ENCODE data around the gene CPAMD8. TPM values are rescaled to one million over a fixed set of nuclear protein-coding genes. Genes with fewer than 3 reads are reported as not detected.

CPAMD8 gene
- total RNA-seq, 6 experiments from 2014 or later, result 0.11 to 0.20 (median 0.14) TPM; not detected in 1

DNA sequence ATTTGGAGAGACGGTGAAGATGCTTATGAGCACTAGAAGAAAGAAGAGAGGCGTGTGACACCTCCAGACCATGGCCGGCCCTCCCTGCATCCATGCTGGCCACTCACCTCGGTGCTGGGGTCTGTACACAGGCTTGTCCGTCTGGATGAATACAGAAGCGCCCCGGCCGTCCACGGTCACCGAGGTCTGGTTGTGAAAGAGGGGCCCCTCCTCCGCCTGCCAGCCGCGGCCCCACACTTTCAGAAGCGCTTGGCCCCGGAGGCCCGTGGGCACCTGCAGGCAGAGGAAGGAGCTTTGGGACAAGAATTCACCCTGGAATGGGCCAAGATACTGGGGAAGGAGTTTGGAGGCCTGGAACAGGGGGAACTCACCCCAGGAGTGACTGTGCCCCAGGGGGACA lies 15.1 kb downstream of the CPAMD8 start:
- Mint-ChIP-seq H3K36me3 (ENCODE audit: low read depth) (peaks cover 5% of the 10 kb centered on the region; the same call in 1 of the 2 replicates), H3K9me3 (peaks cover 5% of the 10 kb centered on the region), H3K27me3 (ENCODE audit: insufficient read depth) (peaks cover 24% of the 10 kb centered on the region), H3K4me1 (ENCODE audit: low read depth) (peaks cover 6% of the 10 kb centered on the region; the same call in 1 of the 2 replicates), H3K4me3 (no peak overlapping the region), H3K27ac (no peak overlapping the region)
- no peak for DNase-seq
- TF ChIP-seq, protein P1, sequence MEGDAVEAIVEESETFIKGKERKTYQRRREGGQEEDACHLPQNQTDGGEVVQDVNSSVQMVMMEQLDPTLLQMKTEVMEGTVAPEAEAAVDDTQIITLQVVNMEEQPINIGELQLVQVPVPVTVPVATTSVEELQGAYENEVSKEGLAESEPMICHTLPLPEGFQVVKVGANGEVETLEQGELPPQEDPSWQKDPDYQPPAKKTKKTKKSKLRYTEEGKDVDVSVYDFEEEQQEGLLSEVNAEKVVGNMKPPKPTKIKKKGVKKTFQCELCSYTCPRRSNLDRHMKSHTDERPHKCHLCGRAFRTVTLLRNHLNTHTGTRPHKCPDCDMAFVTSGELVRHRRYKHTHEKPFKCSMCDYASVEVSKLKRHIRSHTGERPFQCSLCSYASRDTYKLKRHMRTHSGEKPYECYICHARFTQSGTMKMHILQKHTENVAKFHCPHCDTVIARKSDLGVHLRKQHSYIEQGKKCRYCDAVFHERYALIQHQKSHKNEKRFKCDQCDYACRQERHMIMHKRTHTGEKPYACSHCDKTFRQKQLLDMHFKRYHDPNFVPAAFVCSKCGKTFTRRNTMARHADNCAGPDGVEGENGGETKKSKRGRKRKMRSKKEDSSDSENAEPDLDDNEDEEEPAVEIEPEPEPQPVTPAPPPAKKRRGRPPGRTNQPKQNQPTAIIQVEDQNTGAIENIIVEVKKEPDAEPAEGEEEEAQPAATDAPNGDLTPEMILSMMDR (IDR thresholded peaks at IDR 0.05), result no peak

DNA sequence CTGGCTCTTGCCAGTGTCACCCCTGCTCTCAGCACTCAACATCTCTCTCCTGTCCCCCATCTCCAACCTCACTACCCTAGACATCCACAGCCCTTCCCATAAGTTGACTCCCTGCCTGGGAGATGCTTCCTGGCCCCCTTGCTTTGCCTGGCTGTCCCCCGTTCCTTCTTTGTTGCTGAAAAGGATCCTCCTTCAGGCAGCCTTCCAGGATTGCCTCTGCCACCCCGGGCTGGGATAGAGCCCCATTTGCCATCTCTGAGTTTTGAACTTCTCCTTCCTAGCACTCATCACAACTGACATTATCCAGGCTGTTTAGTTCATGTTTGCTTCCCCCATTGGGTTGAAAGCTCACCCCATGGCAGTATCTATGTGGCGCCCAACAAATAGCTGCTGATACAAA lies 20.0 kb downstream of the CPAMD8 start:
- Mint-ChIP-seq H3K9me3 (no peaks in the 10 kb centered on the region), H3K36me3 (ENCODE audit: low read depth) (no peaks in the 10 kb centered on the region), H3K4me3 (no peak overlapping the region), H3K27ac (no peak overlapping the region), H3K4me1 (ENCODE audit: low read depth) (no peaks in the 10 kb centered on the region), H3K27me3 (ENCODE audit: insufficient read depth) (peaks cover 29% of the 10 kb centered on the region)
- no peak for DNase-seq
- TF ChIP-seq, protein P1 (IDR thresholded peaks at IDR 0.05), result no peak

DNA sequence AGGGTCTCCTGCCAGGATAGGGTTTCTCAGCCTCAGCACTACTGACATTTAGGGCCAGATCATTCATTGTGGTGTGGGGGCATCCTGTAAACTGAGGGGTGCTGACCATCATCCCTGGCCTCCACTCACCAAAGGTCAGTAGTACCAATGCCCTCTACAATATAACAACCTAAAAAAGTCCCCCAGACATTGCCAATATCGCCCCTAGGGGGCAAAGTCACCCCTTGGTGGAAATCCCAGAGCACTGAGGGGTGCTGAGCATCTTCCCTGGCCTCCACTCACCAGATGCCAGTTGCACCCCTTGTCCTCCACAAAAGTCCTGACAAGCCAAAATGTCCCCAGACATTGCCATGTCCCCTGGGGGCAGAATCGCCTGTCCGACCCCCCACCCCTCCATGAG lies 21.6 kb downstream of the CPAMD8 start:
- peaks cover 22% of the 10 kb centered on the region for H3K27me3 Mint-ChIP-seq (ENCODE audit: insufficient read depth)
- no peak for DNase-seq
- TF ChIP-seq, protein P1 (IDR thresholded peaks at IDR 0.05), result peak; percentile 36
- H3K36me3 Mint-ChIP-seq (ENCODE audit: low read depth), result no peaks in the 10 kb centered on the region
- no peaks in the 10 kb centered on the region for H3K9me3 Mint-ChIP-seq
- no peak overlapping the region for H3K4me3 Mint-ChIP-seq
- H3K27ac Mint-ChIP-seq, result no peak overlapping the region
- no peaks in the 10 kb centered on the region for H3K4me1 Mint-ChIP-seq (ENCODE audit: low read depth)

DNA sequence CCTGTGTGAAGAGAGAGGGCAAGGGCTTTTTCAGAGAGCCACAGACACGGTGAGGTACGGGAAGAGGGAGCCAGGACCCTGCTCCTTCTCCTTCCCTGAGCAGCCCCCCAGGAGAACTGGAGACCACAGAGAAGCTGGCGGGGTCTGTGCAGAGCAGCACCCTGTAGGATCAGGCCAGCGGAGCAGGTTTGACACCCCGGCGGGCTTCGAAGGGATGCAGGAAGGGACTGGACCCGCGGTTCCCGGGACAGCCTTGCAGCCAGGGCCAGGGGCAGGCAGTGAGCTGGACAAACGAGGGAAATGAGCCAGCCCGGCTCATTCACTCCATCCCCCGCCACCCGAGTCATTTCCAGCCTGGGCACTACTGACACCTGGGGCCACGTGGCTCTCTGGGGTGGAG lies 22.2 kb downstream of the CPAMD8 start:
- no peaks in the 10 kb centered on the region for H3K9me3 Mint-ChIP-seq
- no peak overlapping the region for H3K27ac Mint-ChIP-seq
- H3K36me3 Mint-ChIP-seq (ENCODE audit: low read depth), result no peaks in the 10 kb centered on the region
- no peak overlapping the region for H3K4me3 Mint-ChIP-seq
- peaks cover 20% of the 10 kb centered on the region for H3K27me3 Mint-ChIP-seq (ENCODE audit: insufficient read depth)
- no peak for DNase-seq
- TF ChIP-seq, protein P1 (IDR thresholded peaks at IDR 0.05), result no peak
- H3K4me1 Mint-ChIP-seq (ENCODE audit: low read depth), result no peaks in the 10 kb centered on the region

DNA sequence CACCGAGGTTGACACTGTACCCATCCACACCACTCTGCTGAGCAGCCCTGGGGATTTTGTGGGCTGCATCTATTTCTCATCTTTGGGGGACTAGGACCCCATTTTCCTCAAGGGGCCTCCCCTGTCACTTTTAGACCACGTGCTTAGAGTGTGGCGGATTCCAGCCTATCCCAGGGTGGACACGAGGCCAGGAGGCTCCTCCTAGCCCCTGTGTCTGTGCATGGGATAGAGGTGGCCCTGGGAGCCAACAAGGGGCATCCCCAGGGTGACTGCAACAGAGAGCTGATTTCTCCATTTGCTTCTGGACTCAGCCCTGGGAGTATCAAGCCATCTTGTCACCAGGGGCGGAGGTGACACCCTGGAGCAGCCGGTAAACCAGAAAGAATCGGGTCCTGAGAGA lies 24.2 kb downstream of the CPAMD8 start:
- peaks cover 7% of the 10 kb centered on the region for H3K9me3 Mint-ChIP-seq
- no peaks in the 10 kb centered on the region for H3K4me1 Mint-ChIP-seq (ENCODE audit: low read depth)

More for the DNA sequence above, 24.2 kb downstream of the CPAMD8 start:
- DNase-seq, result no peak
- no peak overlapping the region for H3K4me3 Mint-ChIP-seq
- H3K27me3 Mint-ChIP-seq (ENCODE audit: insufficient read depth), result peaks cover 22% of the 10 kb centered on the region
- H3K27ac Mint-ChIP-seq, result no peak overlapping the region
- TF ChIP-seq, protein P1 (IDR thresholded peaks at IDR 0.05), result no peak
- no peaks in the 10 kb centered on the region for H3K36me3 Mint-ChIP-seq (ENCODE audit: low read depth)

Measured in HFFc6 (cell line).